CD4-positive, alpha-beta T cell treated with Interleukin-17A for 4 hours (primary cell): Measurements from ENCODE around the gene RCCD1.
"Not testable (repeated sequence)": the region's sequence is repeated elsewhere in the genome, so short reads cannot be mapped to it uniquely, and the experiment has no call there.

ENCODE experiments used
- DNase-seq: peaks from one replicate; pipeline ENCODE4 v3.0.0-alpha.2; 2020; ENCODE audit warnings: mixed read lengths

RCCD1 gene

DNA sequence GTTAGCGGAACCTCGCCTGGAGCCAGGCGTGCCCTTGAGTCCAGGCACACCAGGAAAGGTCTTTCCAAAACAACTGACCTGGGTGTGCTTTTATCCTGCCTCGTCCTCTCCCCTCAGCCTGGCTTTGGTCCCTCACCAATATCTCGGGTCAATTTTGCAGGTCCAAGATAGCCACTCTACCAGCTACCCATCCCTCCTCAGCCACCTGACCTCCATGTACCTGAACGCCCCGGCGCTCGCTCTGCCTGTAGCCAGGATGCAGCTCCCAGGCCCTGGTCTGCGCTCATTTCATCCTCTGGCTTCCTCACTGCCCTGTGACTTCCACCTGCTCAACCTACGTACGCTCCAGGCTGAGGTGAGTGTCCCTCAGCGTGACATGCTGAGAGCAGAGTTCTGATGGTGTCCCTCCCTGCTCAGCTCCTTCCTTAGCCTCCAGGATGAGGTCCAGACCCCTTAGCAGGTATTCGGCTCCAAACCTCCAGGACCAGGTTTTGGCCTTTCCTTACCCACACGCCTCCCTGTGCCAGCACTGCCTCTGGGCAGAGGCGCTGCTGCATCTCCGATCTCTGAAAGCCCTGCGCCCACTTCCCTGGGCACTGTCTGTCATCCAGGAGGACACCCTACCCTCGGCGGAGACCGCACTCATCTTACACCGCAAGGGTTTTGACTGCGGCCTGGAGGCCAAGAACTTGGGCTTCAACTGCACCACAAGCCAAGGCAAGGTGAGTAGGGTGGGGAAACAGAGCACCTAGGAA is 36.5 kb upstream of the RCCD1 start:
- no peak for DNase-seq

DNA sequence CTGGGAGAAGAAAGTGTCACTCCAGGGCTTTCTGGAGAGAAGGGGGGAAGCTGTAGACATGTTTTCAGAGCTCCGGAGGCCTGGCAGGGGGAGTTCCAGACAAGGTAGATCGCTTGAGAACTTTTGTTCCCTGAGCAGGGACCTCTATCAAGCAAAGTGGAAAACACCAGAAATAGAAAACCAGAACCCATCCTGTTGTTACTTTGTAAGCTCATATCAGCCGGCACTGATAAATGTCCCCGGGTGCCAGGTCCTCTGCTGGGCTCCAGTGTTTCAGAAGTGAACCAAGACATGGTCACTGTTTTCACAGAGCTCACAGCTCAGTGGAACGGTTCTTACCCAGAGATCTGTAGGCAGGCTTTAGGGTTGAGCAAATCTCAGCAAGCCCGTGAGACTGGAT is 35.8 kb upstream of the RCCD1 start:
- no peak for DNase-seq

- DNase-seq = no peak
These were observed 32.8 kb upstream of the RCCD1 start for GRCh38 chr15:90921887-90922286.

DNA sequence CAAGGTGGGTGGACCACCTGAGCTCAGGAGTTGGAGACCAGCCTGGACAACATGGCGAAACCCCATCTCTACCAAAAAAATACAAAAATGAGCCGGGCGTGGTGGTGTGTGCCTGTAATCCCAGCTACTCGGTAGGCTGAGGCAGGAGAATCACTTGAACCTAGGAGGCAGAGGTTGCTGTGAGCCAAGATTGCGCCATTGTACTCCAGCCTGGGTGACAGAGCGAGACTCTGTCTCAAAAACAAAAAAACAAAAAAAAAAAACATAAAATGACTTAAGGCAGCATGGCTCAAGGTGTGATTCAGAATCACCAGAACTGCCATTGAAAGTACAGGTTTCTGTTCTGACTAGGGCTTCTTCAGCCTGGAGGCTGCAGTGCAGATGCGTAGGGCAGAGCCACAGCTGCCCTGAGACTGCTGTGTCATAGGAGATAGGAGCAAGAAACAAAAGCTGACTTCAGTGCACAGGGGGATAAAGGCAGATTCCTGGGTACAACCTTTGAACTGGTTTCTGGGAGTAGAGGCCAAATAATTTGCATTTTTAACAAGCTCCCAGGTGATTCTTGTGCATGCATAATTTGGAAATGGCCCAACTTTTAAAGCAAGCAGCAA is 31.9 kb upstream of the RCCD1 start:
- not testable (repeated sequence) for DNase-seq

DNA sequence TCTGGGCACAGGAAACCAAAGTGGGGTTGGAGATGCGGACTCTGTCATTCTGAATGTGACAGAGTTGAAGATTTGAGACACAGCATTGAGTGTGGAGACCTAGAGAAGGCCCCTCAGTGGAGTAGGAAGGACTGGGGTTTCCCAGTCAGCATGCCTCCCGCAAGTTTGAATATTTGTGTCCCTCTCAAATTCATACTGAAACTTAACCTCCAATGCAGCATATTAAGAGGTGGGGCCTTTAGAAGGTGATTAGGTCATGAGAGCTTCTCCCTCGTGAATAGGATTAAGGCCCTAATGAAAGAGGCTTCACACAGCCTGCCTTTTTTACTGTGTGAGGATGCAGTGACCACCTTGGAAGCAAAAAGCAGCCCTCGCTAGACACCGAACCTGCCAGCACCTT is 30.3 kb upstream of the RCCD1 start:
- no peak for DNase-seq

DNA sequence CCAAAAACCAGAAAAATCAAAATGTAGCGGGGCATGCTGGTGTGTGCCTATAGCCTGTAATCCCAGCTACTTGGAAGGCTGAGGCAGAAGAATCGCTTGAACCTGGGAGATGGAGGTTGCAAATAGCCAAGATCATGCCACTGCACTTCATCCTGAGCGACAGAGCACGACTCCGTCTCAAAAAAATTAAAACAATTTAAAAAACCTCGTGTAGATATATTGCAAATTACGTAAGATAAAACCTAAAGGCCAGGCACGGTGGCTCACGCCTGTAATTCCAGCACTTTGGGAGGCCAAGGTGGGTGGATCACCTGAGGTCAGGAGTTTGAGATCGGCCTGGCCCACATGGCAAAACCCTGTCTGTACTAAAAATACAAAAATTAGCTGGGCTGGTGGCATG is 27.9 kb upstream of the RCCD1 start:
- not testable (repeated sequence) for DNase-seq

- not testable (repeated sequence) for DNase-seq
These were observed 26.6 kb upstream of the RCCD1 start for GRCh38 chr15:90928106-90928505.

GRCh38 chr15:90929246-90930019 is 25.3 kb upstream of the RCCD1 start:
- no peak for DNase-seq

DNA sequence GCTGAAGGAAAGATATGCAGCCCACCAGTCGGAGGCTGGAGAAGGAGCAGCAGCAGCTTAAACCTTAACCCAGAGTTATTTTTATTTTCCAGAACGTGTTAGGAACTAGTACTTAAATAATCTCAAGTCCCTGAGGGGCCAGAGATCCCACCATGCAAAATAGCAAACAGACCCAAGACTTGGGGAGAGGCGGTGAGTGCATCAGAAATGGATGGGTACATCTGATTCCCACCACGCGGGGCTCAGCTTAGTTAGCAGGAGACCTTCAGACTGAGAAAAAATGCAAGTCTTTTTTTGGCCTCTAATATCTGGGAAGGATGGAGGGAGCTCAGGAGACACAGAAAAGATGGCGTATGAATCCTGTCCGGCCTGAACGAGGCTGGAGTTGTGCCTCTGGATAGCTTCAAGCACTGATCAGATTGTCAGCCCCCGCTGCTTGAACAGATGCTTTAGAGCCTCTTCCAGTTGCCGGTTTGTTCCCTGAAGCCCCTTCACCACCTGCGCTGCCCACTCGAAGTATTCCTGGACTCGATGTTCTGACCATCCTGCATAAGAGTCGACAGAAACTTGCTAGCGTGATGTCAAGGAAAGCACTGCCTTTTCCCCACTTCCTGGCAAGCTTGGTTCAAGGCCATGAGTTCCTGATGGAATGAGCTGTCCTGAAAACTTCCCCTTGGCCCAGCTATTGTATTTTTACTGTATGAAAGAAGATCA is 23.7 kb upstream of the RCCD1 start:
- DNase-seq = no peak

GRCh38 chr15:90931575-90931827 is 23.2 kb upstream of the RCCD1 start:
- DNase-seq = no peak

- DNase-seq = peak; percentile 94
These were observed 22.6 kb upstream of the RCCD1 start, which contains the start of gene HDDC3 for GRCh38 chr15:90931828-90932659. TSS of gene HDDC3 (minus strand) at chr15:90932549. CDS start at chr15:90932540, 9 bp downstream.

DNA sequence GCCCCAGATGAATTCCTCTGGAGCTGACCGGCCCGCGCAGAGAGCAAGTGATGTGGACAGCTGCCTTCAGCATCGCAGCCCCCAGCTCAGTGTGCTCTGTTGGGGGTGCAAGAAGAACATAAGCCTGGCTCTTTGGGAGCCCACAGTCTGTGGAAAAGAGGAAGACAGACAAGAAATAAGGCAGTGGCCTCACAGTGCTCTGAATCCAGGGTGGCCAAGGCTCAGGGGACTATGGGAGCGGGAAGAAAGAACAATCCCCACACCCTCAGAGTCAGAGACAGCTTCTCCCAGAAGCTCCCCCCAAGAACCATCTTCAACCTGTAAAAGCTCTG is 22.1 kb upstream of the RCCD1 start:
- DNase-seq = no peak

DNA sequence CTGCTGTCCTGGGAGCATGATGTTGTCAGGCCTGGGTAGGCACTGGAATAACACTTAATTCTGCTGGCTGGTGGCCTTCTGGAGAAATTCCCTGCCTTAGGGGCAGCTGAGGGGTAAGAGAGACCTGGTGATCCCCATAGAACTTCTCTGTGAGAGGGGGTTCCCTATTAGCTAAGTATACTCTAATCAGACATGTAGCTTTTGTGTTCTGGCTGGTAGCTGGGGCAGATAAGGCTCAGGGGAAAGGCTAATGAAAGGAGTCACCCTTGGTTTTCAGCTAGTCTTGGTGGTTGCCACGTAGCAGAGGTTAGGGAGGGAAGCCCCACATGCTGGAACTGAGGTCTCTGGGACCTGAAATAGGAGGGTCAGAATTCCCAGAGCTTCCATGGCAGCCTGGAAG is 21.4 kb upstream of the RCCD1 start:
- no peak for DNase-seq

DNA sequence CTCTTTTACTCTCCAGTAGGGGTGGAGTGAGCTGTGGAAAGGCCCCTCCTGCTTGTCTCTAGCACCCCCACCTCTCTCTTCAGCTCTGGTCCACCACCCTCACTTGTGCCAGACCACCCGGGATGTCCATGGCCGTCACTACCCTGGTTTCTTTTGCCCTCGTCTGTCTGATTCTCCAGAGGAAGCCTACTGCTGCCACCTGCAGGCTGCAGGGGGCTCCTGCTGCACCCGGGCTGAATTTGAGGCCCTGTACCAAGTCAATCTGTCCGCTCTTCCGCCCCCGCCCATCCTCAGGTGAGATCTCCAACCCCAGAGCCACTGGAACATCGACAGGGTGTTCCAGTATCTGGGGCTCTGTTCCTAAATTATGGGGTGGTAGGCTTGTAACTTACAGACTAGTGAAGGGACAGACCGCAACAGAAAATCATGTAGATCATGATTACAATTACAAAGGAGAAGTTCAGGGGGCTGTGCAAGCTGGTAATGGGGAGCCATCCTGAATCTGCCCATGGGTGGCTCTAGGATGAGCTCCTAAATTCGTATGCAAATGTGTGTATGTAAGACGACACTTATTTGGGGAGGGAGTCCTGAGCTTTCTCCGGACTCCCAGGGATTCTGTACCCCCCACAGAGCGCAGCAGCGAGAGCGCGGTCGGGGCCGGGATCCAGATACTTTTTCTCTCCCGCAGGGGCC is 20.3 kb upstream of the RCCD1 start:
- peak; percentile 90 for DNase-seq

DNA sequence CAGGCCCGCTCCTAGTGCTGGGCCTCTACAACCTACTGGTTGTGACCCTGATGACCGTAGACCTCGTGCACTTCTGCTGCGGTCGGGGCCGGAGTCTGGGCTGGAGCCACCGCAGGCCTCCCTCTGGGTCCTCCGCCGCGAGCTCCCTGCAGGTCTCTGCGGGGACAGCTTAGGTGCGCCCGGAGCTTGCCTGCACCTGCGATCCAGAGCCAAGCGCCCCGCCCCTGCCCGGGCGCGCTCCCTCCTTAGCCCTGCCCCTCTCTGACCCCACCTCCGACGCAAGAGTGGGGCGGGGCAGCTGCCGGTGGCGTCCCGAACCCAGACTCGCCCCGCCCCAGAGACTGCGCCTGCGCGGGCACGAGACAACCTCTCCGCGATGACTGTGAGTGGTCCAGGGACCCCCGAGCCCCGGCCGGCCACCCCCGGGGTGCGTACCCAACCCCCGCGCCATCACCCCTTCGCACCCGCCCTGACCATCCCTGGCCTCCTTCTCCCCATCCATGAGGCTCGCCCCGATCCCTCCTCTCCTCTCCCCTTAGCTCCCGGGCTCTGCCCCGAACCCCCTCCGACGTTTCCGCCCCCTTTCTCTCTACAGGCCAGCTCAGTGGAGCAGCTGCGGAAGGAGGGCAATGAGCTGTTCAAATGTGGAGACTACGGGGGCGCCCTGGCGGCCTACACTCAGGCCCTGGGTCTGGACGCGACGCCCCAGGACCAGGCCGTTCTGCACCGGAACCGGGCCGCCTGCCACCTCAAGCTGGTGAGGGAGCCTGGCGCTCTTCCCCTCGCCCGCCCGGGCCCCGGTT is 19.5 kb upstream of the RCCD1 start, which contains the start of gene UNC45A:
Gene UNC45A (plus strand): TSS at position 337 of the 803 bp plus-strand sequence. CDS start 40 bp downstream, at position 377.
- peak; percentile 99 for DNase-seq

DNA sequence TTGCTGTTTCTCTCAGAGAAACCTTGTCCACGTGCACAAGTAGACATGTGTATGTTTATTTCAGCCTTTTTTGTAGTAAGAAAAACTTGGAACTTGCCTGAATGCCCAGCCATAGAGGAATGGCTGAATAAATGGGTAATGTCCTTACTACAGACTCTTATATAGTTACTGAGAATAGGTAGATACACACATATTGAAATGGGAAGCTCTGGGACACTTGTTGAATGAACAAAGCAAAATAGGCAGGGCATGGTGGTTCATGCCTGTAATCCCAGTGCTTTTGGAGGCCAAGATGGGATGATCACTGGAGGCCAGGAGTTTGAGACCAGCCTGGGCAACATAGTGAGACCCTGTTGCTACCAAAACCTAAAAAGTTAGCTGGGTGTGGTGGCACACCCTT is 17.9 kb upstream of the RCCD1 start:
- DNase-seq = no peak

GRCh38 chr15:90938261-90938660 is 16.4 kb upstream of the RCCD1 start:
- no peak for DNase-seq

- DNase-seq = no peak
These were observed 14.9 kb upstream of the RCCD1 start for GRCh38 chr15:90939756-90940155.

- DNase-seq = no peak
These were observed 13.6 kb upstream of the RCCD1 start for GRCh38 chr15:90941038-90941437.

- DNase-seq = no peak
These were observed 12.1 kb upstream of the RCCD1 start for GRCh38 chr15:90942354-90943120.
